Left kidney (tissue), 2 donors: ENCODE data around the gene NFIA. TPM values are rescaled to one million over a fixed set of nuclear protein-coding genes. Genes with fewer than 3 reads are reported as not detected.

Experiments used
- DNase-seq: peaks from one replicate; pipeline ENCODE4 v3.0.0-alpha.2; 2013
- polyA plus RNA-seq: library from polyadenylated mRNA; unstranded; fragments of 120-200 nt; gene quantifications from one replicate; pipeline ENCODE4 v1.2.1, GENCODE V29; 2013; ENCODE audit not compliant: insufficient read length

The NFIA gene
- polyA plus RNA-seq, 1 donor = 16.7 TPM

DNA sequence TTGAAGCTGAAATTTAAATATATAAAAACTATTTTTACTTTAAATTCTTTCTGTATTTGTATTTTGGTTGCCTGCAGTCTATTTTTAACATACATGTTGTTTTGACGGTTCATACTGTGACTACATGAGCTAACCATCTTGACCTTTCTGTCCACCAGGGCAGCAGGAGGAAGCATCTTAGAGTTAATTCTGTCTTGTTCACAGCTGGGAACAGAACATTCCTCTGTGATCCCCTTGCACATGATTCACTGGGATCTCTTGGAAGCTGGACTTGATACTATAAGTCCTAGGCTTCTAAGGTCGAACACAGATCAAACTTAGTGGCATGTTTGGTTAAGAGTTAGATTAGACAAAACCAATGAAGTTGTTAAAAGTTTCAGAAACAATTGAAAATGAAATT is 99.7 kb downstream of the NFIA start:
- DNase-seq = no peak

DNA sequence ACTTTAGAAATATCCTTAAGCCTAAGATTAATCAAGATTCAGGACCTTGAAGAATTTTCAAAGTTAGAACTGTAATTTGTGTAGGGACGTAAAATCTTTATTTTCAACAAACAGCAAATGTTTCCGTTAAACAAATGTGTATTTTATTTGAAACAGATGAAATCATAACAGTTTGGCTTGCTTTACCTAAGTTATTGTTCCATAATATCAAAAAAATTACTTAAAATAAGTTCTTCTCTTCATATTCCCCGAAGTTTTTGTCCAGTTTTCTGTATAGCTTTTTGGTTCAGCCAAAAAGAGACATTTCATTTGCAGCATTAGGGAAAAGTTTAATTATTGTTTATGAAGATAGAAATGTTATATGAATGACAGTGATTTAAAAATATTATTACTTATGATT is 100.1 kb downstream of the NFIA start:
- no peak for DNase-seq

GRCh38 chr1:61183471-61184039 is 101.2 kb downstream of the NFIA start:
- DNase-seq = peak; percentile 47

DNA sequence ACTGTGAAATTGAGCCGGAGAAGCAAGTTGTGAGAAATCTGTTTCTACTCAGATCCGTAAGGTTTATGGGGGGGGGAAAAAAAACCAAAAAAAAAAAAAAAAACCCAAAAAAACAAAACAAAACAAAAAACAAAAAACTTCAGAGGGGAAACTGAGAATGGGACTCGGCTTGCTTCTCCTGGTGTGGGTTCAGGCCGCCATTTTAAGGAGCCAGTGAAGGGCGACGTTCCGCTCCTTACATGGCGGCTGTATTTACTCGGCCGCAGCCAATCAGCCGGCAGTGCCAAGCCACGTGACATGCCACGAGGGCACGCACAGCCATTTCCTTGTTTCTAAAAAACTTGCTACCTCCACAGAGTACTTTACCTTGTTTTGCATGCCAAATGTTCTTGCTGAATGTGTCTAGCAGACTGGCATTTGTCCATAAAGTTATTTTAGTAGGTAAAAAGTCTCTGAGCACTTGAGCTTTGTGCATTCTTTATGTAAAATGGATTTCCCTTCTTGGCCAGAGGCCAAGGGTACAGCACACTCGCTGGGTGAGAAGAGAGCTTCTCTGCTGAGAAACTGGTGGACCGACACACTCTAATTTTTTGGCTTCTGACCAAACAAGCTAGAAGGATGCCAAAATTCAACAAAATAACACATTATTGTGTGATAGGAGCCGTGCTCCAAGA is 101.8 kb downstream of the NFIA start:
- peak; percentile 78 for DNase-seq

GRCh38 chr1:61184714-61185106 is 102.3 kb downstream of the NFIA start:
- DNase-seq = no peak

DNA sequence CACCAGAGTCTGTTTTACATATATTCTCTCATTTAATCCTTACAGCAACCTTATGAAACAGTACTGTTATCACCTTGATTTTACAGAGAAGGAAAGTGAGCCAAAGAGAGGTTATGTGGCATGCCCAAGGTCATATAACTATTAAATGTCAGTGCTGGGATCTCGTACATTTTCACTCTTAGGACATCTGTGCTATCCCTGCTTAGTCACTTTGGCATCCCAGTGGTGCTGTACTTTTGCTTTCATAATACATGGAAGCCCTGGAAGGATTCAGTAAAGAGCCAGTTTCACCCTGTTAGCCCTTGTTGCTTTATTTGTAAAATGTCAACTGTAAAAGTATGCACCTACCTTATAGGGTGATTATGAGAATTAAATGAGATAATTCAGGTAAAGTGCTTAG is 104.4 kb downstream of the NFIA start:
- no peak for DNase-seq

GRCh38 chr1:61187352-61188086 is 105.2 kb downstream of the NFIA start:
- no peak for DNase-seq

- DNase-seq = no peak
Measured at GRCh38 chr1:61190153-61190552, 107.8 kb downstream of the NFIA start.

GRCh38 chr1:61190618-61191432 is 108.5 kb downstream of the NFIA start:
- no peak for DNase-seq

DNA sequence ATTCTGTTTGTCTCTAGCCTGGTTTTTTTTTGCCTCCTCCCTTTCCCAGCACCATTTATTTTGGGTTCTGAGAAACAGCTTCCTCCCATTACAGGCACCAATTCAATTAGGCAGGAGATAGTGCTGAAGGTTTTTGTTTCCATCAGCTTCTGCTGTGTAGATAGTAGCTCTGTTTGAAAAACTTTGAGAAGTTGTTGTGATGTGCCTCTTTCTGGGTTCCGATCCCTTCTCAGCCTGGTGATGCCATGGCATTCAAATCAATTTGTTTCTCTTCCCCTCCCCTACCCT is 109.0 kb downstream of the NFIA start:
- DNase-seq = no peak

- DNase-seq = no peak
Measured at GRCh38 chr1:61192663-61193330, 110.4 kb downstream of the NFIA start.

GRCh38 chr1:61193808-61194207 is 111.4 kb downstream of the NFIA start:
- no peak for DNase-seq

GRCh38 chr1:61198554-61198953 is 116.2 kb downstream of the NFIA start:
- DNase-seq = no peak

- no peak for DNase-seq
Measured at GRCh38 chr1:61201035-61201434, 118.7 kb downstream of the NFIA start.

GRCh38 chr1:61202854-61203598 is 120.7 kb downstream of the NFIA start:
- DNase-seq = no peak

DNA sequence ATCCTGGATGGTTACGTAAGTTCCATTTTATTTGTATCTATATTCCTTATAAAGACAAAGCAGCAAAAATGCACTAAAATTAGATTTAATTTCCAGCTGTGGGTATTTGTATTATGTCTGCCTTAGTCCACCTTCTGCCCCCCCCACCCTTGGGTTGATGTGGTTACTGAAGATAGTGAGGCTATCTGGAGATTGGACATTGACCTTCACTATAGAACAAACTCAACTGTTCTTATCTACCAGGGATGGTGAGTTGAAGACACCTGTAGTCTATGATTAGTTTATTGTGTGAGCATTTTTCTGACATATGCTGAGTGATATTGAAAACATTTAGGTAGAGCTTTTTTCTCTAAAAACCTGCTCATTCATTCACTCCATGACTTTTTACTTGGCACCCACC is 122.2 kb downstream of the NFIA start:
- no peak for DNase-seq

DNA sequence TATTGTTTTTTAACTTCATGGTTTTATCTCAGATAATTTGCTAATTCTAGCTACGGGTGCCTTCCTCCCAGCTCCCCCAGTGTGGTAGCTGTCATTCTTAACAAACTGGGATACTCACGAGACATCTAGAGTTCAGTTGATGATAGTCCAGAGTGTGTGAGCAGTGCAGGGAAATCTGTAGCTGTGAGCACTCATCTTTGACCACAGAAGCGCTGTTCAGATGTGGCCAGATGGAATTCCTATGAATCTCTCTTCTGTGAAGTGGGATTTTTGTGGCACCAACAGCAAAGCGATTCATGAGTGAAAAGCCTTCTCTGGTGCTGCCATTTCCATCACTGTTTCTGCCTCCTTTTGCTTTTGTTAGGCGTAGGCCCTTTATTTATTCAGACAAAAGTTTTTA is 125.1 kb downstream of the NFIA start:
- DNase-seq = no peak

DNA sequence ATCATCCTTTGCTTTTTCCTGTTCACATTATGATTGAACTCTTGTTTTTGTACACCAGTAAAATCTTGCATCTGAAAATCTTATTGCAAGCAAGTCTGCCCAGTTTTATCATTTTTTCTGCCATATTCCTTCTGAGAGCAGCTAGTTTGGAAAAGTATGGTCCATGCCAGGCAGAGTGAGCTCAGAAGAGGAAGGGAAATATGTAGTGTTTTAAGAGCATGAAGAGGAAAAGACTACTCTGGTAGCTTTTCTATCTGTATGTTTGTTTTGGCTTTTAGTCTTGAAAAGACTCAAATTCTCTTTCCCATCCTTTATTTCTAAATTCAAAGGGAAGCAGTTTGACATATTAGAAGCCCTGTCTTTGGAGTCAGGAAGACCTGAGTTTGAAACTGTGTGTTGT is 125.8 kb downstream of the NFIA start:
- no peak for DNase-seq

GRCh38 chr1:61208831-61209230 is 126.5 kb downstream of the NFIA start:
- no peak for DNase-seq

DNA sequence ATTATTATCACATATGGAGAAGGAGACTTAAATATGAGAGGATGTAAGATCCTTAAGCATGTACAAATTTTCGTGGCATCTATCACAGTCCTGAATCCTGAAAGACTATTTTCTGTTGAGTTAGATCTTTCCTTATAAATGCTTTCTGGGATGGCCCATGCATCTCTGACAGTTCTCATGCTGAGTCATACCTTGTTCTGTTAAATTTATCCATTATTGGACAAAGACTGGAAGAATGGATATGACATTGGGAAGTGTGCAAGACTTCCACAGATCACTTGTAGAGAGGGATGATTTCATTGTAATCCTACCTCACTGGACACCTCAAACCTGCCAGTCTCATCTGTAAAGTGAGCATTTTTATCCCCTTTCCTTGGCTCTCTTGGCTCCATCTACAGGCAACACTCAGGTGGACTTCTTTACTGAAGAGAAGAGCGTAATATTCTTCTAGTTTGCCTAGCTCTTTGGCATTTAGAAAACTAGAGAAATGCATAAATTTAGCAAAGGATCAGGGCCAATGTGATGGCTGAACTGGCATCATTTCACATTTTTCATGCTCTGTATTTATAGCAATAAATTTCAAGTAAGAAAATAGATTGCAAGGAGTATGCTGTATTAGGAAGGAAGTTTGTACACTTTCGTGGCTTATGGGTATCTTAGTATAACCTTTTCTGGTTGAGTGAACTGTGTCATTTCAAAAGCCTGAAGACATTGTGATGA is 128.2 kb downstream of the NFIA start:
- DNase-seq = no peak
